Uterus (tissue), 4 donors: ENCODE data around the gene UBASH3B. TPM values are rescaled to one million over a fixed set of nuclear protein-coding genes. Genes with fewer than 3 reads are reported as not detected.

Experiments used
- DNase-seq, 2 donors: peaks; one replicate each; pipeline ENCODE4 v3.0.0-alpha.2; 2019 to 2020
- H3K27ac ChIP-seq, 2 donors: fragments of 200-600 bp; sonication (generic); 1 replicate in 1 of 2; 2 replicates in 1 of 2; pipeline ENCODE4 v1.5.1; 2016 to 2018
- H3K27me3 ChIP-seq, 2 donors: fragments of 200-600 bp; sonication (generic); one replicate each; pipeline ENCODE4 v1.5.1; 2018 to 2019; ENCODE audit warnings: control low read depth in 1 of 2
- H3K36me3 ChIP-seq, 2 donors: fragments of 200-600 bp; sonication (generic); one replicate each; pipeline ENCODE4 v1.5.1; 2019; ENCODE audit warnings: control low read depth in 1 of 2
- H3K4me1 ChIP-seq, 2 donors: fragments of 200-600 bp; sonication (generic); one replicate each; pipeline ENCODE4 v1.5.1; 2018 to 2019; ENCODE audit warnings: control low read depth in 1 of 2
- H3K4me3 ChIP-seq, 2 donors: fragments of 200-600 bp; sonication (generic); 1 replicate in 1 of 2; 2 replicates in 1 of 2; pipeline ENCODE4 v1.5.1; 2018 to 2019; ENCODE audit warnings: mild to moderate bottlenecking in 1 of 2
- H3K9me3 ChIP-seq, 2 donors: fragments of 200-600 bp; sonication (generic); one replicate each; pipeline ENCODE4 v1.5.1; 2019; ENCODE audit warnings: control low read depth in 1 of 2
- CTCF ChIP-seq, 4 experiments: fragments of 200-600 bp in 2 of 4; fragments of 450-650 bp in 2 of 4; sonication (generic) in 2 of 4; IDR thresholded peaks; one replicate each; pipeline ENCODE4 v1.5.1; 2016 to 2019; ENCODE audit warnings: antibody characterized with exemption in 4 of 4, mild to moderate bottlenecking in 2 of 4, moderate library complexity in 1 of 4
- POLR2A ChIP-seq, 2 donors: fragments of 450-650 bp; IDR thresholded peaks; one replicate each; pipeline ENCODE4 v1.6.1; 2016; ENCODE audit warnings: antibody characterized with exemption in 2 of 2, mild to moderate bottlenecking in 1 of 2, moderate library complexity in 1 of 2
- intact Hi-C: fragments of 100-400 bp; cut with DNase I; formaldehyde crosslinking; loops from one replicate; pipeline ENCODE4 v1.15.1; 2023; ENCODE audit warnings: low total_unique reads
- total RNA-seq, 4 donors: library from RNA; depleted of rRNA in 3 of 4; stranded (reverse); fragments of >200 nt in 3 of 4; gene quantifications; one replicate each; pipeline versions ENCODE4 v1.1.0 to v1.2.4, GENCODE V29; 2014 to 2023
- donor health status: DM: yes; HTN: yes; CAD: no.

Gene UBASH3B
- total RNA-seq, 4 donors from 2014 or later: under 0.01 to 5.8 (median 2.0) TPM

GRCh38 chr11:122706291-122707088 is 51.0 kb downstream of the UBASH3B start:
- no peak overlapping the region for H3K4me3 ChIP-seq
- TF ChIP-seq POLR2A (IDR thresholded peaks at IDR 0.05) (no peak), CTCF (IDR thresholded peaks at IDR 0.05) (no peak)
- no peak for DNase-seq
- no peaks in the 10 kb centered on the region for H3K9me3 ChIP-seq
- no peaks in the 10 kb centered on the region for H3K4me1 ChIP-seq
- no peaks in the 10 kb centered on the region for H3K36me3 ChIP-seq
- intact Hi-C loops: no loop called here
- H3K27ac ChIP-seq: no peak overlapping the region
- no peaks in the 10 kb centered on the region for H3K27me3 ChIP-seq

GRCh38 chr11:122707111-122707510 is 51.6 kb downstream of the UBASH3B start:
- Histone ChIP-seq H3K4me3 (no peak overlapping the region), H3K9me3 (no peaks in the 10 kb centered on the region), H3K36me3 (no peaks in the 10 kb centered on the region), H3K4me1 (no peaks in the 10 kb centered on the region), H3K27me3 (no peaks in the 10 kb centered on the region), H3K27ac (no peak overlapping the region)
- no peak for DNase-seq
- intact Hi-C loops: no loop called here
- TF ChIP-seq POLR2A (IDR thresholded peaks at IDR 0.05) (no peak), CTCF (IDR thresholded peaks at IDR 0.05) (no peak)

- TF ChIP-seq POLR2A (IDR thresholded peaks at IDR 0.05) (no peak), CTCF (IDR thresholded peaks at IDR 0.05) (no peak)
- H3K27ac ChIP-seq: no peak overlapping the region
- H3K9me3 ChIP-seq: no peaks in the 10 kb centered on the region
- H3K4me3 ChIP-seq: no peak overlapping the region
- H3K4me1 ChIP-seq: no peaks in the 10 kb centered on the region
- no peaks in the 10 kb centered on the region for H3K27me3 ChIP-seq
- DNase-seq: no peak
- H3K36me3 ChIP-seq: no peaks in the 10 kb centered on the region
- intact Hi-C loops: no loop called here
Measured at GRCh38 chr11:122707901-122708300, 52.4 kb downstream of the UBASH3B start.

- TF ChIP-seq CTCF (IDR thresholded peaks at IDR 0.05) (no peak), POLR2A (IDR thresholded peaks at IDR 0.05) (no peak)
- H3K27ac ChIP-seq: no peak overlapping the region
- H3K27me3 ChIP-seq: no peaks in the 10 kb centered on the region
- no peaks in the 10 kb centered on the region for H3K9me3 ChIP-seq
- intact Hi-C loops: no loop called here
- no peaks in the 10 kb centered on the region for H3K36me3 ChIP-seq
- no peak overlapping the region for H3K4me3 ChIP-seq
- no peak for DNase-seq
- no peaks in the 10 kb centered on the region for H3K4me1 ChIP-seq
Measured at GRCh38 chr11:122709039-122709760, 53.7 kb downstream of the UBASH3B start.

- DNase-seq: no peak
- TF ChIP-seq CTCF (IDR thresholded peaks at IDR 0.05) (no peak), POLR2A (IDR thresholded peaks at IDR 0.05) (no peak)
- no peak overlapping the region for H3K4me3 ChIP-seq
- intact Hi-C loops: no loop called here
- no peak overlapping the region for H3K27ac ChIP-seq
- no peaks in the 10 kb centered on the region for H3K9me3 ChIP-seq
- H3K4me1 ChIP-seq: no peaks in the 10 kb centered on the region
- H3K27me3 ChIP-seq: no peaks in the 10 kb centered on the region
- no peaks in the 10 kb centered on the region for H3K36me3 ChIP-seq
Measured at GRCh38 chr11:122711362-122711761, 55.8 kb downstream of the UBASH3B start.
